ENCODE data around the gene RASGRP3.

The RASGRP3 gene

DNA sequence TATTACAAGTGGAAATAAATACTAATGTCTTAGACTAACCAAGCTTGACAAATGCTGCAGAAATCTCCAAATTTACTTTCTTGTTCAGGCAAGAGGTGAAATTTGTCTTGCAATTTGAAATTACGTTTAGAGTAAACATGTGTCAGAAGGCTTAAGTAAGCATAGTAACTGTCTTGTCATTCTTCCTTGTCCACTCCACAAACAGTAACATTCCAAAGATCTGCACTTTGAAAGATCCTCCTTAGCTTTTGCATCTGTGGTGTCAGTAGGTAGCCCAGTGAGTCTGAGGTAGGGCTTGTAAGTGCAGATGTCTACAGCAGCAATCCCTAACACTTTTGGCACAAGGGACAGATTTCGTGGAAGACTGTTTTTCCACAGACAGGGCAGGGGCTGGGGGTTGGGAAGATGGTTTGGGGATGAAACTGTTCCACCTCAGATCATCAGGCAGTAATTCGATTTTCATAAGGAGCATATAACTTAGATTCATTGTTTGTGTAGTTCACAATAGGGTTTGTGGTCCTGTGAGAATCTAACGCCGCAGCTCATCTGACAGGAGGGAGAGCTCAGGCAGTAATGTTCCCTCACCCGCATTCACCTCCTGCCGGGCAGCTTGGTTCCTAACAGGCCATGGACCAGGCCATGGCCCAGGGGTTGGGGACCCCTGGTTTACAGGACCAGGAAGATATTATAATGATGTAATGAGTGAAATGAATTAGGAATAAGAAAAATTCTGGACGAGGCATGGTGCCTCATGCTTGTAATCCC, 18.6 kb downstream of the RASGRP3 start:
- DNase-seq = no peak

DNA sequence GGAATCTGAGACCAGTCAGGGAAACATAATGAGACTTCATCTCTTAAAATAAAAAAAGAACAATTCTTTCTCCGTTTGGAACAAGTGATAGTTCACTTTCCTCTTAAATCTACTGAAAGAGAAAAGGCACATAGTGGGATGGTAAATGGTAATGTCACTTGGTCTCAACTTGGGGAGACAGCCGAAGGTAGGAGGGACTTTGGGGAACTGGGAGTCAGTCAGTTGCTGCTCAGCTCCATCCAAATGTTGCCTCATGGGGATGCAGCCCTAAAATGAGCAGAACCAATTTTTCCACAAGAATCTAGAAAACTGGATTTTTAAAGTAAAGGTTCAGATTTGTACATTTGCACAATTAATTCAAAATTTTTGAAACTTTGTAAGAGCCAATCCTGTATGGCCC, 19.2 kb downstream of the RASGRP3 start:
- DNase-seq = no peak

DNA sequence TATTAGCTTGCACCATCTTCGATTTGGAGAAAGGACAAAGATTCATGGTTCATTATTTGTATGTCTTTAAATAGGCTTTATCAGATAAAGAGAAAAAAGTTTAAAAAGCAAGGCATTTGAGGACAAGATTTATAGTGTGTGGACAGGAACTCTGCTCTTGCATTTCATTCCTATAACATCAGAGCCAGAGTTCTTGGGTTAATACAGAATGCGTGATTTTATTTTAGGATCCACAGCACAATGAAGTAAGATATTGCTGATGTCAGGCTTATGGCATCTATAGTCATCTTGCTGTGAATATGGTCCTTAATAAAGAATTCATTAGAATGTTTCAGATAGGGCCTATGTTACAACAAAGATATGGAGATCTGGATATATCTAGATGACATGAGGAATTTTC, 19.7 kb downstream of the RASGRP3 start:
- no peak for DNase-seq

- DNase-seq = no peak
These were observed 20.3 kb downstream of the RASGRP3 start for GRCh38 chr2:33496726-33497125.

- no peak for DNase-seq
These were observed 20.8 kb downstream of the RASGRP3 start for GRCh38 chr2:33497221-33497650.

GRCh38 chr2:33498291-33498956, 22.0 kb downstream of the RASGRP3 start:
- no peak for DNase-seq

- no peak for DNase-seq
These were observed 23.7 kb downstream of the RASGRP3 start for GRCh38 chr2:33500177-33500576.

DNA sequence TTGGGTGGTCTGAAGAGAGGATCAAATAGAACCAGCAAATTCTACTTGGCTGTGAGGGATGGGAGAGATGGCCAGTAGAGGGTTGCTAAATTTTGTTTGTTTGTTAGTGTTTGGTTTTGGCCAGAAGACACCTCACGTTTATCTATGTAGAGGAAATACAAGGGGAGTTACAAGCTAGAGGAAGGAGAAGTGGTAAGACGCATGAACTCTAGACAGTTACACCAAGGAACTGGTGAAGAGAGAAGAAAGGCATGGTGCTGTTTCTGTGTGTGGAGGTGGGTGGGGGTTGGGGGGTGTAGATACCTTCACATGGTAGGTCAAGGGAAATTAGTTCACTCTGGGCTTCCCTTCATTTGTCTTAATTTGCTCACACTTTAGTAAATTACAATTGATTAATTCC, 25.6 kb downstream of the RASGRP3 start:
- DNase-seq = no peak

DNA sequence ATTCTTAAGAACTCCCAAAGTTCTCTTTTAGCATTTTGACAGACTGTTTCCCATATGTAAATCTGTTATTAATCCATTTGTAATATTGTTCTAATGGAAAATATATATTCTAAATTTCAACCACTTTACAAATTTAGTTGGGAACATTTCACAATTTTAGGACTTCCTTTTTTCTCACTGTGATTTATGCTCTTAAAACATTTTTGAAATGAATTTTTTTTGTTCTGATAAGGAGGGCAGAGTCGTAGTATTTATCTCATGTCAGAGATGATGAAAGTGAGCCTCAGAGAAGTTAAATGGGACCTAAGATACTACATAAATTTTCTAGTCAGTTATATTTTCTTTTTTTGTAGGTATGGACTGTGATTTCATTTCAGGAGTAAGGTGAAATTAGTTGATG, 26.6 kb downstream of the RASGRP3 start:
- DNase-seq = no peak

- no peak for DNase-seq
These were observed 29.5 kb downstream of the RASGRP3 start for GRCh38 chr2:33505966-33506365.

DNA sequence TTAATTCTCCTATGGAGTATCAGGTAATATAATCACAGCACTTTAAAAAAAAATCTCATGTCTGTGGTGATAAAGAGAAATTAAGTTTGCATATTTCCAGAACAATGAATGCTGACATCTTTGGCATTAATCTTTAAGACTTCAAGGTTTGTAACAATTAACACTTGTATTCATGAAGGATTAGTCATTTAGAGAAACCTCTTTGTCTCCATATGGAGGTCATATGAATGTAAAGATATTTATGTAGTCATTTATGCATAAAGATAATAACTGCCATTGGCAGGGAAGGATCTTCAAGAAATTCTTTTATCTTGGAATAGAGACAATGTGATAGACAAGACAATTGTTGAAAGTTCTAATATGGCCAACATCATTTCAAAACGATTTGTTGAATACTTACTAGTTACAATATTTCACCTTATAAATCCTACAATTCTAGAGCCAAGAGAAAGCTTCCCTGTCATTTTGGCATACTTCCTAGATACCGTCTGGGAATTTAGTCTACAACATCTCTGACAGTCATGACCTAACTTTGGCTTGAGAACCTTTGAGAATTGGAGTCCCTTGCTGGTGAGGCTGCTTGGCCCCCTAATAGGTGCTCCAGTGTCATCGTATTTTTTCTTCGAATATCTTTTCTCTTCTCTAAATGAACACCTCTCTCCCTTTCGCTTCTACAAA, 33.6 kb downstream of the RASGRP3 start:
- no peak for DNase-seq

- no peak for DNase-seq
These were observed 34.1 kb downstream of the RASGRP3 start for GRCh38 chr2:33510586-33510968.

DNA sequence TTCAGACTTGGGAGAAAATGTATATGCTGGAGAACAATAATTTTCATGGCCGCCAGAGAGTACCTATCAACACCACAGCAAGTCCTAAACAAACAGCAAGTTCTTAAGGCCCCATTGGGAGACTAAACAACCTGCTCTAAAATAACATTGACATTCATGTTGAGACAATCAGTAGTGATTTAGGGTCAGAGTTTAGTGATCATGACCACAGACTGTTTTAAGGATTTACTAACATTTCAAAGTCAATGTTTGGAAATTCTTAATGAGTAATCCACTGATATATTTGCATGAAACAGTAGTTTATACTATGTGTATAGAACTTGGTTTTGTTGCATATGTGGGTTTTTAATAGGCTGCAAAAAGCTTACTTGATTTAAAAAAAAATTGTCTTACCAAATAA, 34.7 kb downstream of the RASGRP3 start:
- no peak for DNase-seq

GRCh38 chr2:33512112-33512511, 35.7 kb downstream of the RASGRP3 start:
- no peak for DNase-seq

DNA sequence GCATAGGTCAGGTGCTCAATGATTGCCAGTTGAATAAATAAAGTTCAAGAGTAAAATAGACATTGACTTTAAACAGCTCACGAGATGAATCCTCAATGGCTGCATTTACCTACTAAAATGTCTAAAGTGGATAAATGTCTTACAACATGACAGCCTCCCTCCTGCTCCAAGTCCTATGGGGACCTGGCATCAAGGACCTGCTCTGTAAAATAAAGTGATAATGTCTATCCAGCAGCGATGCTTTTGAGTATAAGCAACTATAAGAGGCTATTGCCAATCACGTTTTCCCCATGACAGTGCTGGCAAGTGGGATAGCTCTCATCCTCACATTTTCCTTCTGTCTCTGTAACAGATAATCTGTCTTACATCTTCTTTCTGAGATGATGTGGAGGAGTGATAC, 37.0 kb downstream of the RASGRP3 start:
- DNase-seq = no peak

DNA sequence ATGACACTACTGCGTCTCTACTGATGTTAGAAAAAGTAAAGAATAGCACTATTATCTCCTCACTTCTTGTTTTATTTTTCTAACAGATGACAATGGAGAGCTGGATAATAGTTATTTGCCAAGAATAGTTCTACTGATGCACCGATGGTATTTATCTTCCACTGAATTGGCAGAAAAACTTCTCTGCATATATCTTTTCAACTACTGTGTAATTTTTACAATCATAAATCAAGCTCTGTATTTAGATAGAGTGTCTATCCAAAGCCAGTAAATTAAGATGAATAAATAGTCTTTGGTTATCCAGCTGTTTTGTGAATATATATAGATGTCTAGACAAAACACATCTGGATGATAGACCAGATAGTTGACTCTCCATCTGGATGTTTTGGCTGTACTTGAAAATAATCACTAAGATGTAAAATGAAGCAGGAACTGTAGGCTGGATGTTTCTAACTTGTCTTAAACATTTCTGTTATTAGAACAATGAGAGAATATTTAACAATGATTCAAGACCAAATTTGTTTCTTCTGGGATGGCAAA, 40.1 kb downstream of the RASGRP3 start:
- no peak for DNase-seq

- no peak for DNase-seq
These were observed 41.8 kb downstream of the RASGRP3 start for GRCh38 chr2:33518200-33518599.

GRCh38 chr2:33518929-33519328, 42.5 kb downstream of the RASGRP3 start:
- DNase-seq = no peak

DNA sequence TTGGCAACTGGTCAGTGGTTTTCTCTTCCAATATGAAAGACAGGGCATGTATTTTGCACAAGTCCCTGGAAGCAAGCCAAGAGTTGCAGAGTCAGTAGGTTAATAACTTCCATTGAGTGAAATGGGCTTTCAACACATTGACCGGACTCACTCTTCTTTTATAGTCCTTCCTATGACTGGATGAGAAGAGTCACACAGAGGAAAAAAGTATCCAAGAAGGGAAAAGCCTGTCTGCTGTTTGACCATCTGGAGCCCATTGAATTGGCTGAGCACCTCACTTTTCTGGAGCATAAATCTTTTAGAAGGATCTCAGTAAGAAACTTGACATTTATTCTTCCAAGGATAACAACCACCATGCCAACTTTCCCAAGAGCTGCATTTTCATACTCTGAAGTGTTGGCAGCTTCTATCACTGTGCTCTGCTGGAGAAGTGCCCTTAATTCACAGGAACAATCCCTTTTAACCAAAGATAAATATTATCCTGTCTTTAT, 45.4 kb downstream of the RASGRP3 start:
- DNase-seq = no peak

GRCh38 chr2:33522576-33522975, 46.1 kb downstream of the RASGRP3 start:
- no peak for DNase-seq

GRCh38 chr2:33525666-33526065, 49.2 kb downstream of the RASGRP3 start:
- no peak for DNase-seq

GRCh38 chr2:33526132-33526531, 49.7 kb downstream of the RASGRP3 start:
- DNase-seq = no peak

DNA sequence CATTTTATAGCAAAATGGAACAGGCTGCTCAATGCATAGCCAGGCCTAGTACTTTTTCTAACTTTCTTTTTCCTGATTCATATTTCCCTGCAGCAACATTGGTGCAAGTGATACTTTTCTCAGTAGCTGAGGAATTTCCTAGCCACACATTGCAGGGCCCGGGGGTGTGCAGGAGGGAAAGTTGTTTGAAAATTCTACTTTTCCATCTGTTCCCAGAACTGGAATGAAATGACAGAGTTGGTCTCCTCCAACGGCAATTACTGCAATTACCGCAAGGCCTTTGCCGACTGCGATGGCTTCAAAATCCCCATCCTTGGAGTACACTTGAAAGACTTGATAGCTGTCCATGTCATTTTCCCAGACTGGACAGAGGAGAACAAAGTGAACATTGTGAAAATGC, 50.5 kb downstream of the RASGRP3 start:
- no peak for DNase-seq

Data from activated CD4-positive, alpha-beta T cell treated with anti-CD3 and anti-CD28 coated beads for 48 hours (primary cell).